HG03439 (cell line): Measurements from ENCODE around the gene PLEK2.
A peak's percentile ranks its signal among the peaks of the same experiment; 100 is the strongest.
"Not testable (repeated sequence)": the region's sequence is repeated elsewhere in the genome, so short reads cannot be mapped to it uniquely, and the experiment has no call there.

ENCODE experiments used
- ATAC-seq: cut with Tn5 transposase; IDR thresholded peaks from one replicate; pipeline ENCODE4 v1.9.1; 2021; ENCODE audit warnings: mild to moderate bottlenecking, moderate library complexity; ENCODE audit not compliant: unreplicated experiment

Gene PLEK2

DNA sequence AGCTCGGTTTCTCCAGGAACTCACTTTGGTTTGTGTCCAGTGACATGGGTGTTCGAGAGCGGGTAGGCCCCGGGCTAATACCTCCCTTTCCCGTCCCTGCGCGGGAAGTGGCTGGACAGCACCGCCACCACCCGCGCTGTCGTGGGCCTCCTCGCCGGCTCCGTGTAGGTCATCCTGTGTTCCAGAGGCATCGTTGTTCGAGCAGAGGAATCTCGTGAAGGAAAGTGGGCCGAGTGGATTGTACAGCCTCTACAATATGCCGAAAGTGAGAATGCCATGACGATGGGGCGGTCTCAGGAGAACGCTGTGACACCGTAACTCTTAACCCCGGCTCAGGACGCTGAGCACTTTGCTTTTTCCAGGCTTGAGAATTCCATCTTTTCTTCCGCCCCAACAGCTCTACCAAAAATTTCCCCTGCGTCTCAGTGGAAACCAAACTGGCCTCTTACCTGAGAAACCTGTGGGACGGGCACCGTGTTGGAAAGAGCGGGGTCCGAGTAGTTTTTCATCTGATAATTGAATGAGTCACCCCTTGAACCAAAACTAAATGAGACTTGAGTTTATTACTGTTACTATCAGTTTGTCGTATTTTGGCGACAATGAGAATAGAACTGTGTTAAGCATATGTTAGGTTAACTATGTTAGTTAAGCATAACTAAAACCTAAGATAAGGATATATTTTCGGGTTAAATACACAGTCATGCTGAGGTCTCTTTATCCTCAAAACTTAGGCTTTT lies 51.3 kb downstream of the PLEK2 start:
- ATAC-seq = peak; percentile 26

DNA sequence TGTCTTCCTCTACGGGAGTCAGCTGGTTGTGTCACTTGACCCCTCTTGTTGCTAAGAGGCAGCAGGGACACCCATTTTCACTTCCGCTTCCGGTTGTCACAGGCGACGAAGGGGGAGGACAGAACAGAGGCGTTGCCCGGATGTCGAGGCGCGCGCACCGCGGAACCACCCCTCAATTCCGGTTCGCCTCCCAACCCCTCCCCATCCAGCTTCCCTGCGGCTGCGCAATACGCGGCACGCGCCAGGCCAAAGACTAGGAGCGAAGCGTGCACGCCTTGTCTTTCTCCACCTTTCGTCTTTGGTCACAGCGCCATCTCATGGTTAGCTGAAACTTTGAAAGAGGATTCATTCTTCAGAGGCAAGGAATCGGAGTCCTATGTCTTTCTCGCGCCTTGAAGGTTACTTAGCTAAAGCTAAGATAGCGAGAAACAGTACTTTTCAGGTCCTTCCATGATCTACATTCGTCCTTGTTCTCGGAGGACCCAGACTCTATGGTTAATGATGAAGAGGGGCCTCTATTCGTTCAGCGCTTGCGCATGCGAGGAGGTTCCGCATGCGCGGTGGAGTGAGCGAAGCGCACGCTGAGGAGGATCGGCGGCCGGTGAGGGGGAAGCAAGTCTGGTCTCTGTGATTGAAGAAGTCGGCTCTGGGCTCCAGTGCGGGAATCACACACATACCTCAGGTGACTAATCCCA lies 52.0 kb downstream of the PLEK2 start, which contains the start of the genes ATP6V1D and EIF2S1:
ATP6V1D (minus strand) TSS at position 30 of the 695 bp plus-strand sequence. CDS start 106 bp downstream, outside the sequence.
EIF2S1 (plus strand) TSS at position 554 of the 695 bp plus-strand sequence. CDS start 4,440 bp downstream, outside the sequence.
- peak; percentile 87 for ATAC-seq

GRCh38 chr14:67358924-67359774 lies 52.8 kb downstream of the PLEK2 start:
- ATAC-seq = peak; percentile 0

- no peak for ATAC-seq
Measured at GRCh38 chr14:67357969-67358354, 54.0 kb downstream of the PLEK2 start.

DNA sequence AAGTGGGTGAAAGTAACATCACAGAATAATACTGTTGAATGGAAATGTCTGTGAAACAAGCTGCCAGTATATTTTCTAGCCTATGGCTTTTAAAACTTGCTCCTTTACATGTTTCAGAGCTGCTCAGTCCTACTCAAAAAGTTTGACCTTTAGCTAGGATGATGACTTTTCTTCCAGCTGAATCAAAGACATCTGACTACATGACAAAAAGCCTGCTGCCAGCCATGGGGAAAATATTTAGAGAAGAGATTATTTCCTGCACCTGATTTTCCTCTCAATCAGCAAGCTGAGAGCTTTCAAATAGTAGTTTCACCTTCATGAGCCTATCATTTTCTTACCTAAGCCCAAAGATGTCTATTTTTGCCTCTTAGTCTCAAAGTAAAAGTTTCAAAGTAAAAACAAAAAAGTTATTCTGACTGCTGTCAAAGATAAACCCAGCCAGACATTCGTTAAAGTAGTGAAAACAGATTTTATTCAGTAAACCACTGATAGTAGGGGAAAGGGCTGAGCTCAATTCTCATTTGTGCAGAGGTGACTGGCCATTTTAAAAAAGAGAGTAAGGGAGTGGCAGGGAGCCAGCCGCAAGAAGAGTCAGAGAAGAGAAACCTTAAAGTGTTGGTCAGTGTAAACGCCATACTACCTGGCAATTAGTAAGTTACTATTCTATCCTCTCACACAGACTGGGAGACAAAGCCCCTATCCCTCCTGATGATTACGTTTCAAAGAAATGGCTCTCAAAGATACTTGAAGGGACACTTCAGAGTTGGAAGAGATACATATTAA lies 54.6 kb downstream of the PLEK2 start:
- ATAC-seq = no peak

GRCh38 chr14:67352055-67352454 lies 59.9 kb downstream of the PLEK2 start:
- ATAC-seq = no peak

- no peak for ATAC-seq
Measured at GRCh38 chr14:67345583-67345982, 66.4 kb downstream of the PLEK2 start.

- no peak for ATAC-seq
Measured at GRCh38 chr14:67343601-67344230, 68.2 kb downstream of the PLEK2 start.

GRCh38 chr14:67341231-67341630 lies 70.7 kb downstream of the PLEK2 start:
- not testable (repeated sequence) for ATAC-seq
